AG04449 (cell line): ENCODE results near the gene HRC.

ENCODE experiments used
- CTCF ChIA-PET: fragments of 350-600 bp; formaldehyde crosslinking; extraction: SDS; loops from one replicate; lab custom pipeline; 2021; ENCODE audit warnings: antibody characterized with exemption; lab: Yijun Ruan, JAX
- POLR2A ChIA-PET: fragments of 400-600, 350-600 bp; formaldehyde crosslinking; extraction: SDS; loops from one replicate; lab custom pipeline; 2020; ENCODE audit warnings: antibody characterized with exemption, inconsistent platforms; lab: Yijun Ruan, JAX
- DNase-seq: peaks from one replicate; pipeline ENCODE4 v3.0.0-alpha.2; 2010; ENCODE audit warnings: low read depth, low spot score
- H3K4me3 ChIP-seq: 2 replicates; pipeline ENCODE4 v1.5.1; 2011; ENCODE audit warnings: low read depth, mild to moderate bottlenecking, control low read depth, low read length
- TF ChIP-seq, protein P1 (sequence below): IDR thresholded peaks from one replicate; pipeline ENCODE4 v1.5.1; 2011; ENCODE audit warnings: mild to moderate bottlenecking, moderate library complexity, low read length, control low read depth, inconsistent platforms; ENCODE audit not compliant: insufficient read depth; ENCODE audit errors: missing control alignments

The HRC gene

DNA sequence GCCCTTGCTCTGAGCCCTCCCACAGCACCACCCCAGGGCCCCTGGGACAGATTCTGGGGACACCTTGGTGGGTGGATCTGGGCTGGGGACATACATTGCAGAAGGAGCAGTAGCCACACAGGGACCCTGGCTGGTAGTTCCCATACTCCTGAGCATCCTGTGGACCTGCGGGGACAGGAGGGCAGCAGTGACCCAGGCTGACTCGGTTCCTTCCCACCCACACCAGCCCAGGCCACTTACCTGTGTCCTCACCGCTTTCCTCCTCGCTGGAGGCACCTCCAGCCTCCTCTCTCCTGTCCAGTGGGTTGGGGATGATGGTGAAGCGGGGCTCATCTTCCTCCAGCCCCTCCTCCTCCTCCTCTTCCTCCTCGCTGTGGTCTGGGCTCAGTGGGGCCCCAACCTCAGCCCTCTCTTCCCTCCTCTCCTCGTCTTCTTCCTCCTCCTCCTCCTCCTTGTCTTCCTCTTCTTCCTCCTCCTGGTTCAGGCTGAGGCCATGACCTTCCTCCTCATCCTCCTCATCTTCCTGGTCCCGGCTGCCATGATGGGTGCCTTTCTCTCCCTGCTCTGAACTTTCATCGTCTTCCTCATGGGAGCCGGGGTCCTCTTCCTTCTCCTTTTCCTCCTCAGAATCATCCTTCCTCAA is 1.9 kb downstream of the HRC start:
- CTCF ChIA-PET: no interaction called here
- TF ChIP-seq, protein P1, sequence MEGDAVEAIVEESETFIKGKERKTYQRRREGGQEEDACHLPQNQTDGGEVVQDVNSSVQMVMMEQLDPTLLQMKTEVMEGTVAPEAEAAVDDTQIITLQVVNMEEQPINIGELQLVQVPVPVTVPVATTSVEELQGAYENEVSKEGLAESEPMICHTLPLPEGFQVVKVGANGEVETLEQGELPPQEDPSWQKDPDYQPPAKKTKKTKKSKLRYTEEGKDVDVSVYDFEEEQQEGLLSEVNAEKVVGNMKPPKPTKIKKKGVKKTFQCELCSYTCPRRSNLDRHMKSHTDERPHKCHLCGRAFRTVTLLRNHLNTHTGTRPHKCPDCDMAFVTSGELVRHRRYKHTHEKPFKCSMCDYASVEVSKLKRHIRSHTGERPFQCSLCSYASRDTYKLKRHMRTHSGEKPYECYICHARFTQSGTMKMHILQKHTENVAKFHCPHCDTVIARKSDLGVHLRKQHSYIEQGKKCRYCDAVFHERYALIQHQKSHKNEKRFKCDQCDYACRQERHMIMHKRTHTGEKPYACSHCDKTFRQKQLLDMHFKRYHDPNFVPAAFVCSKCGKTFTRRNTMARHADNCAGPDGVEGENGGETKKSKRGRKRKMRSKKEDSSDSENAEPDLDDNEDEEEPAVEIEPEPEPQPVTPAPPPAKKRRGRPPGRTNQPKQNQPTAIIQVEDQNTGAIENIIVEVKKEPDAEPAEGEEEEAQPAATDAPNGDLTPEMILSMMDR: no peak
- no peak for DNase-seq
- POLR2A ChIA-PET: no interaction called here
- H3K4me3 ChIP-seq: no peak overlapping the region

DNA sequence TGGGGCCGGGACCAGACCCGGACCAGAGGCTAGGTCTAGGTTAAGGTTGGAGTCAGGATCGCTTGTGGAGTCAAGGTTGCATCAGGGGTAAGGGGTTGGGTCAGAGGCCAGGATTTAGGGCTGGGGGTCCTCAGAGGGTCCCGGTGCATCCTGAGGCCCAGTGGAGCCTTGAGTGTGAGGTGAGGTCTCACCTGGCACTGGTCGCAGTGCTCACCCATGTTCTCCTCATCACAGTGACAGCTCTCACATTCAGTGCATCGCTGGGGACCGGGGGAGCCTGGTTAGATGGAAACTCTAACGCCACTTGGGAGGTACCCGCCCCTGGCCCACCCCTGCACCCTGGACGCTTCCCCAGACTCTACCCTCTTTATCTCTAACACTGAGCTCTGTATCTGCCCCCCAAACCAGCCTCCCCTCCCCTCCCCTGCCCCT is 3.1 kb downstream of the HRC start:
- no peak for DNase-seq
- CTCF ChIA-PET: interaction anchor here (1.1 kb wide), 1 partner anchor 160 kb away, joined by 3 read pairs; no protein-coding TSS in a partner anchor
- H3K4me3 ChIP-seq: no peak overlapping the region
- TF ChIP-seq, protein P1: no peak
- POLR2A ChIA-PET: no interaction called here

DNA sequence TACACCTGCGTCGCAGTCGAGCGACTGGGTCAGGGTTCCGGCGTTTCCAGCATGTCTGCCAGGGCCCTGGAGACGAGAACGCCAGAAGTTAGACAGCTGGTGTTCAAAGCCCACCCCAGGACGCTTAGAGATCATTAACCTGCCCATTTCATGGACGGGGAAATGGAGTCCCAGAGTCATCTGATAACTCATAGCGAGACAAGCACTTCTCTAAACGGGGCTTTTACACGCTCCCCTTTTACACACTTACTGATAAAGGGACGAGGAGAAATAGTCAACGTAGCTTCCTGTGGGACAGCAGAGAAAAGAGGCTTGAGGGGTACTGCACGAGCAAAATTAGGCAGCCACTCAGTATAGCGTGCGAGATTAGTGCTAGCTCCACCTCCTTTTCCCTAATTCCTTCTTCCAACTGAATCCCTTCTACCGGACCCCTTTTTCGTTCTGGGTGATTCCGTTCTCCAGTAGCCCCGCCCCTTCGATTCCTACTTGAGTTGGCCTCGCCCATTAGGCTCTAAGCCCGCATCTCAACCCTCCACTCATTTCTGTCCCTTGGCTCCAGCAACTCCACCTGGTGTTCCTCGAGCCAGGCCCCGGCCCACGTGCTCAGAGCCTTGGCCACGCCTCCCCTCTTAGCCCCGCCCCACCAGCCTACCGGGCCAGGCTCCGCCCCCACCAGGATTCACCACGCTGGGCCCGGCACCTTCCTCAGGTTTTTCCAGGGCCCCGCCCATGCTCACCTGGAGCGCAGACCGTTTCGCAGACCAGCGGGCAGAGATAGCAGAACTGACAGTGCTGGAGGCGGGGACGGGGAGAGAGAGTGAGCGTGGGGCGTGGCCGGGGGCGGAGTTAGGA is 3.7 kb downstream of the HRC start:
- POLR2A ChIA-PET: no interaction called here
- TF ChIP-seq, protein P1: no peak
- CTCF ChIA-PET: interaction anchor here (1.0 to 3.6 kb wide), 6 partner anchors 22 to 159 kb away, joined by 3 to 21 read pairs (median 3); partner anchors contain the start of genes GYS1, LIN7B and RUVBL2
- peak overlapping the region; percentile 1; the same call in 1 of the 2 replicates for H3K4me3 ChIP-seq
- DNase-seq: no peak

GRCh38 chr19:49150944-49151243 is 4.3 kb downstream of the HRC start:
- CTCF ChIA-PET: interaction anchor here (1.0 to 3.6 kb wide), 5 partner anchors 22 to 158 kb away, joined by 3 to 21 read pairs (median 3); partner anchors contain the start of genes GYS1, LIN7B and RUVBL2
- TF ChIP-seq, protein P1: no peak
- POLR2A ChIA-PET: interaction anchor here (0.6 kb wide), 1 partner anchor 26 kb away, joined by 5 read pairs; no protein-coding TSS in a partner anchor
- H3K4me3 ChIP-seq: peak overlapping the region; percentile 95
- no peak for DNase-seq

DNA sequence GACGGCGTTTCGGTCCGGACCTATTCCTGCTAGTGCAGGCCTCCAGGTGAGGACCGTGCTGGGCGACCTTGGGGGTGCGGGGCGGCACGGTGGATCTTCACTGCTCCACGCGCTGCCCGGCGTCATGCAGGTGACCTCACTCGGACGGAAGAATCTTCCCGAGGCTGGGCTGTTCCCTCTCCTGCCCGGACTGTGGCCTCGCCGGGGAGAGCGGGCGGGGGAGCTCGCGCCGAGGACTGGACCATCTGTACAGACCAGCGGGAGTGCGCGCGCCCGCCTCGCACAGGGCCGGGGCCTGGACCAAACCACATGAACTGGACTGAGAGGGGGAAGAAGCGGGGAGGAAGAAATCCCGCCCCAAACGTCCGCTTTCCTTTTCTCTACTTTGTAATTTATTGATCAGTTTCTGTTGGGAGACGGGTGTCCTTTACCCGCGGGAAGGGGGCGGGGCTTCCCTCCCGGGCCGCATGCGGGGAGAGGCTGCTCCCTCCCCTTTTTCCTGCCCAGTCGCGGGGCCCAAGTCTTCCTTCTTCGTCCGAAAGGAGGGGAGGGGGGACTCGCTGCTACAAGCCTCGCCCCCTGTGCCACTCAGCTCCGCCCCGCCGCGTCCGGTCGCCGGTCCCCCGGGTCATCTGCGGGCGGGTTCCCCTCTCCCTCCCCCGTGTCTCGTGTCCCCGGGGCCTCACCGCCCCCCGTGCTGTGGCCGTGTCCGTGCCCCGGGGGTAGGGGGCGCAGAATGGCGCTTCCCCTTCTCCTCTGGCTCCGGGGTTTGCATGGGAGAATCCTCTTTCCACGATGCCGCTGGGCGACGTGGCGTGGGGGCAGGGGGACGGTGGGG is 4.9 kb downstream of the HRC start:
- POLR2A ChIA-PET: interaction anchor here (0.6 to 2.1 kb wide), 2 partner anchors 26 to 36 kb away, joined by 4 to 5 read pairs; partner anchors contain the start of gene LIN7B

More for the DNA sequence above, 4.9 kb downstream of the HRC start:
- no peak for DNase-seq
- CTCF ChIA-PET: interaction anchor here (1.0 to 3.6 kb wide), 5 partner anchors 21 to 157 kb away, joined by 3 to 21 read pairs (median 3); partner anchors contain the start of genes GYS1, LIN7B and RUVBL2
- peak overlapping the region; percentile 95 for H3K4me3 ChIP-seq
- TF ChIP-seq, protein P1: no peak
